H9 (cell line): Measurements from ENCODE around the gene ANKRD12. TPM values are rescaled to one million over a fixed set of nuclear protein-coding genes. Genes with fewer than 3 reads are reported as not detected.

Experiments used
- DNase-seq: peaks from one replicate; pipeline ENCODE4 v3.0.0-alpha.2; 2017
- H2AFZ ChIP-seq: one replicate; pipeline ENCODE4 v1.6.1; 2013; ENCODE audit warnings: mild to moderate bottlenecking, low read length, control low read depth, moderate library complexity
- H2AK5ac ChIP-seq: 2 replicates; pipeline ENCODE4 v1.6.1; 2013; ENCODE audit warnings: low read length, control low read depth, mixed read lengths; ENCODE audit not compliant: insufficient read length
- H2BK120ac ChIP-seq: one replicate; pipeline ENCODE4 v1.6.1; 2013; ENCODE audit warnings: low read depth, mild to moderate bottlenecking, low read length, control low read depth, inconsistent platforms; ENCODE audit not compliant: poor library complexity, severe bottlenecking
- H2BK12ac ChIP-seq: 2 replicates; pipeline ENCODE4 v1.6.1; 2013; ENCODE audit warnings: low read length, control low read depth, mixed read lengths, low read depth; ENCODE audit not compliant: insufficient read length
- H2BK15ac ChIP-seq: 2 replicates; pipeline ENCODE4 v1.6.1; 2013; ENCODE audit warnings: low read depth, low read length, control low read depth
- H2BK20ac ChIP-seq: one replicate; pipeline ENCODE4 v1.6.1; 2013; ENCODE audit warnings: low read depth, mild to moderate bottlenecking, low read length, control low read depth, inconsistent platforms; ENCODE audit not compliant: poor library complexity, severe bottlenecking
- H2BK5ac ChIP-seq: 2 replicates; pipeline ENCODE4 v1.6.1; 2013; ENCODE audit warnings: low read length, control low read depth, mixed read lengths; ENCODE audit not compliant: insufficient read length
- H3K14ac ChIP-seq: 2 replicates; pipeline ENCODE4 v1.6.1; 2013; ENCODE audit warnings: low read length, control low read depth; ENCODE audit not compliant: insufficient read depth
- H3K18ac ChIP-seq: 2 replicates; pipeline ENCODE4 v1.6.1; 2013; ENCODE audit warnings: low read depth, mild to moderate bottlenecking, mixed read lengths, low read length, control low read depth; ENCODE audit not compliant: insufficient read length
- H3K23ac ChIP-seq: 2 replicates; pipeline ENCODE4 v1.6.1; 2013; ENCODE audit warnings: low read length, control low read depth, mixed read lengths, low read depth; ENCODE audit not compliant: insufficient read length
- H3K23me2 ChIP-seq: 2 replicates; pipeline ENCODE4 v1.6.1; 2013; ENCODE audit warnings: low read depth, mild to moderate bottlenecking, mixed read lengths, low read length, control low read depth; ENCODE audit not compliant: insufficient read length, poor library complexity, severe bottlenecking
- H3K27ac ChIP-seq: 2 replicates; pipeline ENCODE4 v1.5.1; 2013; ENCODE audit warnings: low read length, control low read depth, mixed read lengths, low read depth; ENCODE audit not compliant: insufficient read length
- H3K27me3 ChIP-seq: 2 replicates; pipeline ENCODE4 v1.6.1; 2013; ENCODE audit warnings: low read length, control low read depth, inconsistent platforms; ENCODE audit not compliant: insufficient read depth
- H3K4ac ChIP-seq: 2 replicates; pipeline ENCODE4 v1.6.1; 2013; ENCODE audit warnings: low read depth, mild to moderate bottlenecking, control low read depth, inconsistent platforms, low read length, moderate library complexity
- H3K4me1 ChIP-seq: 2 replicates; pipeline ENCODE4 v1.6.1; 2013; ENCODE audit warnings: low read length, control low read depth, inconsistent platforms; ENCODE audit not compliant: insufficient read depth
- H3K4me2 ChIP-seq: 2 replicates; pipeline ENCODE4 v1.6.1; 2013; ENCODE audit warnings: low read length, control low read depth, mixed read lengths; ENCODE audit not compliant: insufficient read length, insufficient read depth
- H3K56ac ChIP-seq: 2 replicates; pipeline ENCODE4 v1.6.1; 2013; ENCODE audit warnings: low read depth, mild to moderate bottlenecking, mixed read lengths, low read length, control low read depth; ENCODE audit not compliant: insufficient read length
- H3K79me1 ChIP-seq: 2 replicates; pipeline ENCODE4 v1.6.1; 2013; ENCODE audit warnings: low read depth, mild to moderate bottlenecking, moderate library complexity, low read length, control low read depth, inconsistent platforms; ENCODE audit not compliant: insufficient read depth, poor library complexity, severe bottlenecking
- H3K79me2 ChIP-seq: 2 replicates; pipeline ENCODE4 v1.6.1; 2013; ENCODE audit warnings: low read length, control low read depth, inconsistent platforms; ENCODE audit not compliant: insufficient read depth
- H3K9ac ChIP-seq: 2 replicates; pipeline ENCODE4 v1.6.1; 2013; ENCODE audit warnings: low read length, control low read depth, mixed read lengths; ENCODE audit not compliant: insufficient read length; ENCODE audit errors: extremely low read depth
- H3K9me3 ChIP-seq: one replicate; pipeline ENCODE4 v1.6.1; 2013; ENCODE audit warnings: low read depth, low read length, inconsistent platforms; ENCODE audit not compliant: control insufficient read depth
- H3T11ph ChIP-seq: one replicate; pipeline ENCODE4 v1.6.1; 2013; ENCODE audit warnings: mild to moderate bottlenecking, low read length, control low read depth, inconsistent platforms
- H4K20me1 ChIP-seq: one replicate; pipeline ENCODE4 v1.6.1; 2013; ENCODE audit not compliant: control insufficient read depth, insufficient read length, insufficient read depth
- H4K5ac ChIP-seq: 2 replicates; pipeline ENCODE4 v1.6.1; 2013; ENCODE audit warnings: low read depth, mild to moderate bottlenecking, mixed read lengths, low read length, control low read depth; ENCODE audit not compliant: insufficient read length
- H4K8ac ChIP-seq: replicated peaks from 2 replicates; pipeline ENCODE4 v1.6.1; 2013; ENCODE audit warnings: low read length, control low read depth, mixed read lengths, low read depth; ENCODE audit not compliant: insufficient read length
- H4K91ac ChIP-seq: 2 replicates; pipeline ENCODE4 v1.6.1; 2013; ENCODE audit warnings: low read depth, mild to moderate bottlenecking, moderate library complexity, mixed read lengths, low read length, control low read depth; ENCODE audit not compliant: insufficient read length
- H3K27ac Mint-ChIP-seq, 3 experiments: 2 replicates in 2 of 3; 3 replicates in 1 of 3; pipeline ENCODE4 v1.8.0; 2020 to 2021; ENCODE audit warnings: mixed read lengths in 3 of 3, mild to moderate bottlenecking in 1 of 3, moderate library complexity in 1 of 3
- H3K27me3 Mint-ChIP-seq: 2 replicates; pipeline ENCODE4 v1.8.0; 2021; ENCODE audit warnings: low read depth, mild to moderate bottlenecking, moderate library complexity, mixed read lengths
- H3K36me3 Mint-ChIP-seq, 3 experiments: 2 replicates in 2 of 3; 3 replicates in 1 of 3; pipeline ENCODE4 v1.8.0; 2020 to 2021; ENCODE audit warnings: low read depth in 3 of 3, mixed read lengths in 3 of 3; ENCODE audit not compliant: insufficient read depth in 1 of 3
- H3K4me1 Mint-ChIP-seq, 2 experiments: 2 replicates each; pipeline ENCODE4 v1.8.0; 2020; ENCODE audit warnings: mixed read lengths in 2 of 2
- H3K4me3 Mint-ChIP-seq, 2 experiments: 2 replicates in 1 of 2; 3 replicates in 1 of 2; pipeline ENCODE4 v1.8.0; 2020 to 2021; ENCODE audit warnings: mild to moderate bottlenecking in 2 of 2, mixed read lengths in 2 of 2, moderate library complexity in 1 of 2
- H3K9me3 Mint-ChIP-seq, 2 experiments: 2 replicates in 1 of 2; 3 replicates in 1 of 2; pipeline ENCODE4 v1.8.0; 2020; ENCODE audit warnings: mild to moderate bottlenecking in 2 of 2, mixed read lengths in 2 of 2, moderate library complexity in 1 of 2
- WGBS: extraction: QIAGEN DNeasy Blood & Tissue Kit; methylation state at CpG from one replicate; pipeline ENCODE4 v1.1.7; 2013; ENCODE audit warnings: missing lambda C conversion rate, low lambda C conversion rate, mixed read lengths; ENCODE audit not compliant: insufficient read length; ENCODE audit errors: extremely low coverage; 5-methylcytosine and 5-hydroxymethylcytosine counted together
- total RNA-seq: library from RNA; stranded (reverse); gene quantifications from 2 replicates; pipeline ENCODE4 v1.2.1, GENCODE V29; 2021
- TF ChIP-seq, protein P1 (sequence below): fragments of 200-600 bp; sonication (generic); conservative IDR thresholded peaks from 3 replicates; pipeline ENCODE4 v1.8.0; 2021; ENCODE audit warnings: antibody characterized with exemption, mild to moderate bottlenecking

ANKRD12 gene
- total RNA-seq, 1 experiment from 2014 or later = 38.9 TPM

DNA sequence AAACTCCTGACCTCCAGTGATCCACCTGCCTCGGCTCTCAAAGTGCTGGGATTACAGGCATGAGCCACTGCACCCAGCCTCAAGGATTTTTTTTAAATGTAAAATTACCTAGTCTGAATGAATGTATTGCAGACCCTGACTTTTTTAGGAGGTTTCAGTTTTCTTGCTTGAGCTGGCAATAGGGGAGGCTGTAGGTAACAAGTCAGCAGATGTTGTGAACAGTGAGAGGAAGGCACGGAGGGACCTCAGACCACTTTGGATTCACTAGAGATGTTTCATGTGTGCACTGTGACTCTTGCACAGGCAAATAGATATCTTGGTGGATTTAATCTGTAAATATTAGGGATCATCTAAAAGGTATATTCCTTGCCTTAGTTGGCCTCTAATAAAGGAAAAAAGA, 27.7 kb upstream of the ANKRD12 start:
- no peaks in the 10 kb centered on the region for H3K27me3 Mint-ChIP-seq
- Histone ChIP-seq H2AK5ac (no peak overlapping the region), H3K4me2 (peak overlapping the region; percentile 35), H3K27ac (no peak overlapping the region), H3K79me2 (peaks cover 72% of the 10 kb centered on the region), H3K9me3 (no peaks in the 10 kb centered on the region), H2BK5ac (no peak overlapping the region), H2BK120ac (no peak overlapping the region), H2BK12ac (no peak overlapping the region), H2AFZ (no peak overlapping the region), H4K5ac (no peak overlapping the region), H3K4me1 (peaks cover 4% of the 10 kb centered on the region; the same call in 1 of the 2 replicates), H4K91ac (no peak overlapping the region), H4K8ac (no peak overlapping the region), H3K27me3 (no peaks in the 10 kb centered on the region), H3K9ac (no peak overlapping the region), H3K23me2 (peaks cover 4% of the 10 kb centered on the region), H3K56ac (no peak overlapping the region), H3T11ph (no peak overlapping the region), H3K18ac (no peak overlapping the region), H4K20me1 (no peaks in the 10 kb centered on the region), H3K23ac (no peak overlapping the region), H3K79me1 (peaks cover 3% of the 10 kb centered on the region), H2BK20ac (no peak overlapping the region), H3K14ac (no peak overlapping the region), H2BK15ac (no peak overlapping the region), H3K4ac (no peak overlapping the region)
- H3K27ac Mint-ChIP-seq = peak overlapping the region; percentile 3 to 71 (median 63); a peak in 3 of 7 replicates
- WGBS = no CpG with 5 or more reads among the region's 2 CpGs
- H3K9me3 Mint-ChIP-seq = no peaks in the 10 kb centered on the region
- H3K36me3 Mint-ChIP-seq = peaks cover 17 to 28% (median 24%) of the 10 kb centered on the region in 3 experiments; a peak in 6 of 7 replicates
- H3K4me3 Mint-ChIP-seq = peak overlapping the region; percentile 8 to 35; a peak in 2 of 5 replicates
- TF ChIP-seq, protein P1, sequence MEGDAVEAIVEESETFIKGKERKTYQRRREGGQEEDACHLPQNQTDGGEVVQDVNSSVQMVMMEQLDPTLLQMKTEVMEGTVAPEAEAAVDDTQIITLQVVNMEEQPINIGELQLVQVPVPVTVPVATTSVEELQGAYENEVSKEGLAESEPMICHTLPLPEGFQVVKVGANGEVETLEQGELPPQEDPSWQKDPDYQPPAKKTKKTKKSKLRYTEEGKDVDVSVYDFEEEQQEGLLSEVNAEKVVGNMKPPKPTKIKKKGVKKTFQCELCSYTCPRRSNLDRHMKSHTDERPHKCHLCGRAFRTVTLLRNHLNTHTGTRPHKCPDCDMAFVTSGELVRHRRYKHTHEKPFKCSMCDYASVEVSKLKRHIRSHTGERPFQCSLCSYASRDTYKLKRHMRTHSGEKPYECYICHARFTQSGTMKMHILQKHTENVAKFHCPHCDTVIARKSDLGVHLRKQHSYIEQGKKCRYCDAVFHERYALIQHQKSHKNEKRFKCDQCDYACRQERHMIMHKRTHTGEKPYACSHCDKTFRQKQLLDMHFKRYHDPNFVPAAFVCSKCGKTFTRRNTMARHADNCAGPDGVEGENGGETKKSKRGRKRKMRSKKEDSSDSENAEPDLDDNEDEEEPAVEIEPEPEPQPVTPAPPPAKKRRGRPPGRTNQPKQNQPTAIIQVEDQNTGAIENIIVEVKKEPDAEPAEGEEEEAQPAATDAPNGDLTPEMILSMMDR = no peak
- peaks cover 76 to 81% of the 10 kb centered on the region in 2 experiments for H3K4me1 Mint-ChIP-seq
- no peak for DNase-seq
